ENCODE data around the gene PPP2R1B. TPM values are rescaled to one million over a fixed set of nuclear protein-coding genes. Genes with fewer than 3 reads are reported as not detected.

PPP2R1B gene
- total RNA-seq, 1 experiment from 2014 or later: 27.3 TPM

DNA sequence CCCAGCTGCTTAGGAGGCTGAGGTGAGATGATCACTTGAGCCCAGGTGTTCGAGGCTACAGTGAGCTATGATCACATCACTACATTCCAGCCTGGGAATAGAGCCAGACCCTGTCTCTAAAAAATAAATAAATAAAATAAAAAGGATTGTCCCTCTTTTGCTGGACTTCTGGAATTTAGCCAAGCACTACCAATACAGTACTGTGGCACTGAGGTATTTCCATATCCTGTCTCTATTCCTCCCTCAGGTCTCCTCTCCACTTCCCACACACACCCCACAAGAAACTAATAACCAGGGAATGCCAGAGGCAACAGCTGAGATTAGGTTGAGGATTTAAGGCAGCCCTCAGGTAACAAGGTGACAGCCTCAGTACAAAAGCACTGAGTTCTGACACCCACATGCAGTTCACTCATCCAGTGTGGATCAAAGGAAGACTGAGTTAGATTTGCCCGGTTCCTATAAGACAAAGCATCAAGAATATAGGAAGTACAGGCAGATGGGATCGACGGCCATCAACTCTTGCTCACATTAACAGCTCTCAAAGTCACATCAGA is 4.5 kb upstream of the PPP2R1B start:
- Mint-ChIP-seq H3K36me3 (ENCODE audit: insufficient read depth, unreplicated experiment) (no peaks in the 10 kb centered on the region), H3K27me3 (ENCODE audit: insufficient read depth, unreplicated experiment) (no peaks in the 10 kb centered on the region), H3K4me3 (ENCODE audit: unreplicated experiment) (no peak overlapping the region), H3K27ac (ENCODE audit: low read depth, unreplicated experiment) (no peak overlapping the region), H3K9me3 (ENCODE audit: unreplicated experiment) (no peaks in the 10 kb centered on the region), H3K4me1 (ENCODE audit: insufficient read depth, unreplicated experiment) (peaks cover 13% of the 10 kb centered on the region)
- ChIA-PET CTCF (interaction anchor here (1.0 to 1.9 kb wide), 2 partner anchors 72 to 168 kb away, joined by 3 to 7 read pairs; partner anchors contain the start of gene SIK2), POLR2A (interaction anchor here (0.6 to 1.0 kb wide), 2 partner anchors 31 to 78 kb away, joined by 3 read pairs; no protein-coding TSS in a partner anchor)
- intact Hi-C loops (cut with micrococcal nuclease): no loop called here
- no TSS peak for BruUV-seq (replicated peaks)
- TF ChIP-seq, protein P1, sequence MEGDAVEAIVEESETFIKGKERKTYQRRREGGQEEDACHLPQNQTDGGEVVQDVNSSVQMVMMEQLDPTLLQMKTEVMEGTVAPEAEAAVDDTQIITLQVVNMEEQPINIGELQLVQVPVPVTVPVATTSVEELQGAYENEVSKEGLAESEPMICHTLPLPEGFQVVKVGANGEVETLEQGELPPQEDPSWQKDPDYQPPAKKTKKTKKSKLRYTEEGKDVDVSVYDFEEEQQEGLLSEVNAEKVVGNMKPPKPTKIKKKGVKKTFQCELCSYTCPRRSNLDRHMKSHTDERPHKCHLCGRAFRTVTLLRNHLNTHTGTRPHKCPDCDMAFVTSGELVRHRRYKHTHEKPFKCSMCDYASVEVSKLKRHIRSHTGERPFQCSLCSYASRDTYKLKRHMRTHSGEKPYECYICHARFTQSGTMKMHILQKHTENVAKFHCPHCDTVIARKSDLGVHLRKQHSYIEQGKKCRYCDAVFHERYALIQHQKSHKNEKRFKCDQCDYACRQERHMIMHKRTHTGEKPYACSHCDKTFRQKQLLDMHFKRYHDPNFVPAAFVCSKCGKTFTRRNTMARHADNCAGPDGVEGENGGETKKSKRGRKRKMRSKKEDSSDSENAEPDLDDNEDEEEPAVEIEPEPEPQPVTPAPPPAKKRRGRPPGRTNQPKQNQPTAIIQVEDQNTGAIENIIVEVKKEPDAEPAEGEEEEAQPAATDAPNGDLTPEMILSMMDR (IDR thresholded peaks at IDR 0.05; ENCODE audit: unreplicated experiment): no peak
- no peak for DNase-seq (ENCODE audit: unreplicated experiment)

DNA sequence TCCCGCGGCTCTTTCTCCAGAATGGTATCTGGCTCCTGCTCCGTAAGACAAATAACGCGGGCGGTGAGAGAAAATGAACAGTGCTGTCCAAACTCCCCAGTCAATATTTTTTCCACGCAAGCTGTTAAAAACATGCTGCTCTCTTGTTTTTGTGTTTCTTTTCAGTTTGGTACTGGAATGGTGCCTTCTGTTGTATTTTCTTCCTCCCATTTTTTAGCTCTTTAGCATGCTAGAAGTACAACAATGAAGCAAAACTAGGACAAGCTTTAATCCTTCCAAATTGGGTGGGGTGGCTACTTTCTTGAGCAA is 599 bp upstream of the PPP2R1B start:
- H3K27me3 Mint-ChIP-seq (ENCODE audit: insufficient read depth, unreplicated experiment): no peaks in the 10 kb centered on the region
- H3K36me3 Mint-ChIP-seq (ENCODE audit: insufficient read depth, unreplicated experiment): peaks cover 17% of the 10 kb centered on the region
- TF ChIP-seq, protein P1 (IDR thresholded peaks at IDR 0.05; ENCODE audit: unreplicated experiment): no peak
- ChIA-PET CTCF (interaction anchor here (0.6 to 3.8 kb wide), 14 partner anchors 11 to 679 kb away, joined by 3 to 29 read pairs (median 3); no protein-coding TSS in a partner anchor), POLR2A (interaction anchor here (0.6 to 6.3 kb wide), 38 partner anchors 9 to 1483 kb away, joined by 3 to 97 read pairs (median 5); partner anchors contain the start of genes ALG9, SDHD, SIK2 and TIMM8B)
- no peak for DNase-seq (ENCODE audit: unreplicated experiment)
- peak overlapping the region; percentile 93 for H3K27ac Mint-ChIP-seq (ENCODE audit: low read depth, unreplicated experiment)
- H3K4me1 Mint-ChIP-seq (ENCODE audit: insufficient read depth, unreplicated experiment): peaks cover 25% of the 10 kb centered on the region
- intact Hi-C loops (cut with micrococcal nuclease): loop anchor here (1.0 to 2.0 kb wide), 2 partner anchors 31 to 164 kb away; partner anchors contain the start of gene SIK2
- peak overlapping the region; percentile 85 for H3K4me3 Mint-ChIP-seq (ENCODE audit: unreplicated experiment)
- H3K9me3 Mint-ChIP-seq (ENCODE audit: unreplicated experiment): no peaks in the 10 kb centered on the region
- BruUV-seq (replicated peaks): no TSS peak

DNA sequence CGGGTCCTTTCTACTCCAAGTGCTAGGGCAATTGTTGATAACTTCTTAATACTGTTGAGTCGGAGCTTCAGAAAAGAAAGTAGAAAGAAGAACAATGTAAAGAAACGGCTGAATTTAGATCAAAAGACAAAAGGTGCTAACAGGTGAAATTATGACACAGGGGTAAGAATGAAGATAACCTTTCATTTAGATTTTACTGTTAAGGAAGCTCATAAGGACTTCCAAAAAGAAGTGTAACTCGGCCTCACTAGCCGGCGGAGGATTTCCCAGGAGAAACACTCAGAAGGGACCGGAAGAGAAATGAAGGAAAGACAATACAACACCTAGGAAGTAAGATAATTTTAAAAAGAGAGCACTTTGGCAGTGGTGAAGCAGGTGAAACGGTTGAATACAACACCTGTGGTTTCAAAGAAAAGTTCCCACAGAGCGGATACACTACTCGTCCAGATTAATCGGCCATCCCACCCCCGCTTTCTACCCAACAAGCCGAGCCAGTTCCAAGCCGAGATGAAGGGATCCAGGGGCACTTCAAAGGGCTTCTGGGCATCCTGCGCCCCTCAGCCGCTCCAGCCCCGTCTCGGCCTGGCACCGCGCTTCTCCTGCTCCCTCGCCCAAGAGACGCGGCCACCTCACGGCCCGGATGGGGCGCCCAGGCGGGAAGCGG is 737 bp downstream of the PPP2R1B start:
- H3K27me3 Mint-ChIP-seq (ENCODE audit: insufficient read depth, unreplicated experiment): no peaks in the 10 kb centered on the region
- H3K4me1 Mint-ChIP-seq (ENCODE audit: insufficient read depth, unreplicated experiment): peaks cover 20% of the 10 kb centered on the region
- peak overlapping the region; percentile 93 for H3K27ac Mint-ChIP-seq (ENCODE audit: low read depth, unreplicated experiment)
- intact Hi-C loops (cut with micrococcal nuclease): no loop called here
- TF ChIP-seq, protein P1 (IDR thresholded peaks at IDR 0.05; ENCODE audit: unreplicated experiment): no peak
- peak overlapping the region; percentile 85 for H3K4me3 Mint-ChIP-seq (ENCODE audit: unreplicated experiment)
- peaks cover 28% of the 10 kb centered on the region for H3K36me3 Mint-ChIP-seq (ENCODE audit: insufficient read depth, unreplicated experiment)
- BruUV-seq (replicated peaks): TSS peak; percentile 26
- H3K9me3 Mint-ChIP-seq (ENCODE audit: unreplicated experiment): no peaks in the 10 kb centered on the region
- ChIA-PET POLR2A (interaction anchor here (0.7 to 6.3 kb wide), 26 partner anchors 10 to 311 kb away, joined by 3 to 97 read pairs (median 4); partner anchors contain the start of genes ALG9 and SIK2), CTCF (interaction anchor here (0.6 to 1.7 kb wide), 10 partner anchors 12 to 215 kb away, joined by 3 to 9 read pairs (median 4); no protein-coding TSS in a partner anchor)
- DNase-seq (ENCODE audit: unreplicated experiment): peak; percentile 24

DNA sequence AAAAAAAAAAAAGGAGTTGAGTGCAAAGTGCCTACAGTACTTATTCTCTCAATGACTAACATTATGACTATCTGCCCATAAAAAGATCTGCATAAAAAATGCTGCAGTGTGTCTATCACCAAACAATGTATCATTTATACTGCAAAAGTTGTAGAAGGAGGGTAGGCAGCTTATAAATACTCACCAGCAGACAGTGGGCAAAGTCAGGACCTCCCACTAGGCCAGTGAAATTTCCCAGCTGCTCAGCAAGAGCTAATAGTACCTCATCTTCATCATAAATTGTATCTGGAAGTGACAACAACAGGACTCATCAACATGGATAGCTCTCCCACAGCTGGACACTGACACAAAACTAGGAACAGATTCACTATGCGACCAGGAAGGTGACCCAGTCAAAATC is 1.6 kb downstream of the PPP2R1B start:
- no peak for DNase-seq (ENCODE audit: unreplicated experiment)
- intact Hi-C loops (cut with micrococcal nuclease): no loop called here
- peaks cover 20% of the 10 kb centered on the region for H3K4me1 Mint-ChIP-seq (ENCODE audit: insufficient read depth, unreplicated experiment)
- ChIA-PET CTCF (interaction anchor here (0.6 to 1.2 kb wide), 11 partner anchors 13 to 216 kb away, joined by 3 to 9 read pairs (median 3); no protein-coding TSS in a partner anchor), POLR2A (interaction anchor here (0.6 to 6.3 kb wide), 19 partner anchors 9 to 311 kb away, joined by 3 to 97 read pairs (median 4); partner anchors contain the start of gene SIK2)
- TF ChIP-seq, protein P1 (IDR thresholded peaks at IDR 0.05; ENCODE audit: unreplicated experiment): no peak
- peak overlapping the region; percentile 85 for H3K4me3 Mint-ChIP-seq (ENCODE audit: unreplicated experiment)
- no TSS peak for BruUV-seq (replicated peaks)
- H3K36me3 Mint-ChIP-seq (ENCODE audit: insufficient read depth, unreplicated experiment): peaks cover 37% of the 10 kb centered on the region
- no peaks in the 10 kb centered on the region for H3K9me3 Mint-ChIP-seq (ENCODE audit: unreplicated experiment)
- H3K27ac Mint-ChIP-seq (ENCODE audit: low read depth, unreplicated experiment): peak overlapping the region; percentile 93
- H3K27me3 Mint-ChIP-seq (ENCODE audit: insufficient read depth, unreplicated experiment): no peaks in the 10 kb centered on the region

All from MCF 10A (cell line).